Right atrium auricular region (tissue), 2 donors: ENCODE data around the gene ZNF211. TPM values are rescaled to one million over a fixed set of nuclear protein-coding genes. Genes with fewer than 3 reads are reported as not detected.
A peak's percentile ranks its signal among the peaks of the same experiment; 100 is the strongest.

Source experiments
- DNase-seq: peaks from one replicate; pipeline ENCODE4 v3.0.0-alpha.2; 2019; ENCODE audit warnings: low spot score
- H3K27ac ChIP-seq, 2 donors: fragments of 200-600 bp; sonication (generic); 1 replicate in 1 of 2; 2 replicates in 1 of 2; pipeline ENCODE4 v1.5.1; 2016 to 2019
- H3K27me3 ChIP-seq, 2 donors: fragments of 200-600 bp; sonication (generic); one replicate each; pipeline versions ENCODE4 v1.5.1 to v1.6.0; 2017 to 2019
- H3K36me3 ChIP-seq: fragments of 200-600 bp; sonication (generic); one replicate; pipeline ENCODE4 v1.5.1; 2016
- H3K4me1 ChIP-seq, 2 donors: fragments of 200-600 bp; sonication (generic); one replicate each; pipeline versions ENCODE4 v1.5.1 to v1.6.0; 2017 to 2019
- H3K4me3 ChIP-seq, 2 donors: fragments of 200-600 bp; sonication (generic); 1 replicate in 1 of 2; 2 replicates in 1 of 2; pipeline ENCODE4 v1.5.1; 2017 to 2019; ENCODE audit warnings: mild to moderate bottlenecking in 1 of 2, moderate library complexity in 1 of 2
- H3K9me3 ChIP-seq, 2 donors: fragments of 200-600 bp; sonication (generic); one replicate each; pipeline ENCODE4 v1.5.1; 2019
- total RNA-seq, 2 donors: library from RNA; depleted of rRNA; stranded (reverse); fragments of >200 nt; gene quantifications; one replicate each; pipeline ENCODE4 v1.1.0, GENCODE V29; 2016
- TF ChIP-seq, protein P1 (sequence below), 2 donors: fragments of 200-600 bp; sonication (generic); IDR thresholded peaks; one replicate each; pipeline ENCODE4 v1.5.1; 2019; ENCODE audit warnings: antibody characterized with exemption in 2 of 2

ZNF211 gene
- total RNA-seq, 2 donors from 2014 or later, result 8.8 to 9.7 TPM

DNA sequence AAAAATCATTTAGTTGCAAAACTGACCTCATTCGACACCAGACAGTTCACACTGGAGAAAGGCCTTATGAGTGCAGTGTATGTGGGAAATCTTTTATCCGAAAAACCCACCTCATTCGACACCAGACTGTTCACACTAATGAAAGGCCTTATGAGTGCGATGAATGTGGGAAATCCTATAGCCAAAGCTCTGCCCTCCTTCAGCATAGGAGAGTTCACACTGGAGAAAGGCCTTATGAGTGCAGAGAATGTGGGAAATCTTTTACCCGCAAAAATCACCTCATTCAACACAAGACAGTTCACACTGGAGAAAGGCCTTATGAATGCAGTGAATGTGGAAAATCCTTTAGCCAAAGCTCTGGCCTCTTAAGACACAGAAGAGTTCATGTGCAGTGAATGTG is 26.0 kb upstream of the ZNF211 start:
- Histone ChIP-seq H3K36me3 (peaks cover 23% of the 10 kb centered on the region), H3K4me1 (no peaks in the 10 kb centered on the region), H3K27ac (no peak overlapping the region), H3K4me3 (no peak overlapping the region), H3K27me3 (no peaks in the 10 kb centered on the region), H3K9me3 (peaks cover 0 to 40% of the 10 kb centered on the region in 2 donors)
- DNase-seq, result no peak
- TF ChIP-seq, protein P1, sequence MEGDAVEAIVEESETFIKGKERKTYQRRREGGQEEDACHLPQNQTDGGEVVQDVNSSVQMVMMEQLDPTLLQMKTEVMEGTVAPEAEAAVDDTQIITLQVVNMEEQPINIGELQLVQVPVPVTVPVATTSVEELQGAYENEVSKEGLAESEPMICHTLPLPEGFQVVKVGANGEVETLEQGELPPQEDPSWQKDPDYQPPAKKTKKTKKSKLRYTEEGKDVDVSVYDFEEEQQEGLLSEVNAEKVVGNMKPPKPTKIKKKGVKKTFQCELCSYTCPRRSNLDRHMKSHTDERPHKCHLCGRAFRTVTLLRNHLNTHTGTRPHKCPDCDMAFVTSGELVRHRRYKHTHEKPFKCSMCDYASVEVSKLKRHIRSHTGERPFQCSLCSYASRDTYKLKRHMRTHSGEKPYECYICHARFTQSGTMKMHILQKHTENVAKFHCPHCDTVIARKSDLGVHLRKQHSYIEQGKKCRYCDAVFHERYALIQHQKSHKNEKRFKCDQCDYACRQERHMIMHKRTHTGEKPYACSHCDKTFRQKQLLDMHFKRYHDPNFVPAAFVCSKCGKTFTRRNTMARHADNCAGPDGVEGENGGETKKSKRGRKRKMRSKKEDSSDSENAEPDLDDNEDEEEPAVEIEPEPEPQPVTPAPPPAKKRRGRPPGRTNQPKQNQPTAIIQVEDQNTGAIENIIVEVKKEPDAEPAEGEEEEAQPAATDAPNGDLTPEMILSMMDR (IDR thresholded peaks at IDR 0.05), result no peak

DNA sequence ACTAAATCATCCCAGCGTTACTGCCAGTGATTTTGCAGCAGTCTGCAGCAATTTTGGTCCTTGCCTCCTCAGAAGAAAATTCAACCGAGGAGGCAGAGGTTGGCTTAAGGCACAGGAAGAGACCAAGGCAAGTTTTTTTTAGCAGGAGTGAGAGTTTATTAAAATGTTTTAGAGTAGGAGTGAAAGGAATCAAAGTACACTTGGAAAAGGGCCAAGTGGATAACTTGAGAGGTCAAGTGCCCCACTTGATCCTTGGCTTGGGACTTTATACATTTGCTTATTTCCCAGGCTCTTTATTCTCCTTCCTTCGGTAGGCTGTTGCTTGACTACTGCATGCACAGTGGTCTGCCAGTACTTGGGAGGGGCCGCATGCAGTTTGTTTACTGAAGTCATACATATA is 21.9 kb upstream of the ZNF211 start:
- Histone ChIP-seq H3K9me3 (peaks cover under 1 to 32% of the 10 kb centered on the region in 2 donors), H3K4me3 (no peak overlapping the region), H3K27me3 (no peaks in the 10 kb centered on the region), H3K27ac (no peak overlapping the region), H3K4me1 (peaks cover 0 to 16% of the 10 kb centered on the region in 2 donors), H3K36me3 (peaks cover 10% of the 10 kb centered on the region)
- DNase-seq, result no peak
- TF ChIP-seq, protein P1 (IDR thresholded peaks at IDR 0.05), result no peak

DNA sequence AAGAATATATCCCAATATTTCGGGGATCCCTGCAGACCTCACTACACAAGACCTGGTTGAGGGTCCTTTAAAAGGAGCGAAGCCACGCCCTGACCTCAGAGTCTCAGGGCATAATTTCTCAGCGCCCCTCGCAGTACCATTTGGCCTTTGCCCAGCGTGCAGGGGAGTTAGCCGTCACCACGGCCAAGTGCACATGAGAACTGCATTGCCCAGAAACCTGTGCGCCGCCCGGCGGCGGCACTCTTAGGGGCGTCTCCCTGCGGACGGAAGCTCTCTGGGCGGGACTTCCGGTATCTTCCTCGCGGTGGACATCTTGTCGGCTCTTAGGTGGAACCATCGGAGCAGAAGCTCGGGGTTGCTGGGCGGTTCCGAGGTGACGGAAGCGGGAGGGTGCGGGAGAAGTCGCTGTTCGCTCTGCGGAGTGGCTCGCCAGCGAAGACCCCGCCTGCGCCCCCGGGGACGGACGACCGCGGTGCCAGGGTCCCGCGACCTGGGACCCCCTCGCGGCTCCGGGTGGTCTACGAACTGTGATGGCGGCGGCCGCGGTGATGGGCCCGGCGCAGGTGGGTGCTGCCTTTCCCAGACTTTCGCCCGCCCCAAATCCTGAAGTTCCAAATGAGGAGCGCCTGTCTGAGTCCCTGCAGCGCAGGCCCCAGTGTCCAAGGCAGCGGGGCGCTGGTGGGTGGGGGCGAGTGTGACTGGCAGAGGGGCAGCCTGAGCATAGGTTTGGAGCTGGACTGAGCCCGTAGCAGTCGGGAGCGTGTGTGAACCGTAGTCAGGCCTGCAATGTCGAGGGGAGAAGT is 18.8 kb upstream of the ZNF211 start, which contains the start of gene ZNF134:
Gene ZNF134 (plus strand): TSS at position 302 of the 803 bp plus-strand sequence. CDS start 5,227 bp downstream, outside the sequence.
- Histone ChIP-seq H3K27ac (peak within 1 kb of the TSS; percentile 72 to 81), H3K4me1 (peaks cover 0 to 16% of the 10 kb centered on the region in 2 donors), H3K4me3 (peak within 1 kb of the TSS; percentile 92 to 99), H3K27me3 (no peaks in the 10 kb centered on the region), H3K36me3 (peaks cover 37% of the 10 kb centered on the region), H3K9me3 (peaks cover 18 to 48% of the 10 kb centered on the region in 2 donors)
- TF ChIP-seq, protein P1 (IDR thresholded peaks at IDR 0.05), result peak; percentile 32 to 45
- peak; percentile 87 for DNase-seq

DNA sequence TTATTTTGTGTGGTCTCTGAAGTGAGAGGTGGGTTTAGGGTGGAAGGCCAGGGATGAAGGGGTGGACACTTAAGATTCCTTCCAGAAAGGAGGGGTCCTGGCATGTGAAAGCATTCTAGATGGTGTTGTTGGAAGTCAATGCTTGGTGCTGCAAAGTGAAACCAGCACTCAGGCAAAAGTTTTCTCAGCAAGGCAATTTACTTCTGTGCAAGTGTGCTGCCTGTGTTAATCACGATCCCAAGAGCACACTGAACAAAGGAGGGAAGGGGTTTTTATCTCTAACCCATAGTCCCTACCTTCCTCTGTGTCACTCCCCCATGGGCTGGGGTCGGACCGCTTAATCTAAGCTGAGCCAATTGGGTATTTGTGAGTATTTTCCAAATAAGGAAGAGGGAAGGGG is 17.6 kb upstream of the ZNF211 start:
- peaks cover 49% of the 10 kb centered on the region for H3K36me3 ChIP-seq
- peaks cover 28 to 60% of the 10 kb centered on the region in 2 donors for H3K9me3 ChIP-seq
- no peaks in the 10 kb centered on the region for H3K27me3 ChIP-seq
- no peak for DNase-seq
- peak overlapping the region in 1 of 2 donors; percentile 92 for H3K4me3 ChIP-seq
- TF ChIP-seq, protein P1 (IDR thresholded peaks at IDR 0.05), result no peak
- peaks cover 0 to 16% of the 10 kb centered on the region in 2 donors for H3K4me1 ChIP-seq
- H3K27ac ChIP-seq, result no peak overlapping the region

DNA sequence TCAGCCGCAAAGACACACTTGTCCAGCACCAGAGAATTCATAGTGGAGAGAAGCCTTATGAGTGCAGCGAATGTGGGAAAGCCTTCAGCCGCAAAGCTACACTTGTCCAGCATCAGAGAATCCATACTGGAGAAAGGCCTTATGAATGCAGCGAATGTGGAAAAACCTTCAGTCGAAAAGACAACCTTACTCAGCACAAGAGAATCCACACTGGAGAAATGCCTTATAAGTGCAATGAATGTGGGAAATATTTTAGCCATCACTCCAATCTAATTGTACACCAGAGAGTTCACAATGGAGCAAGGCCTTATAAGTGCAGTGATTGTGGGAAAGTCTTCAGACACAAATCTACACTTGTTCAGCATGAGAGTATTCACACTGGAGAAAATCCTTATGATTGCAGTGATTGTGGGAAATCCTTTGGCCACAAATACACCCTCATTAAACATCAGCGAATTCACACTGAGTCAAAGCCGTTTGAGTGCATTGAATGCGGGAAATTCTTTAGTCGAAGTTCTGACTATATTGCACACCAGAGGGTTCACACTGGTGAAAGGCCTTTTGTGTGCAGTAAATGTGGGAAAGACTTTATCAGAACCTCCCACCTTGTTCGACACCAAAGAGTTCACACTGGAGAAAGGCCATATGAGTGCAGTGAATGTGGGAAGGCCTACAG is 12.2 kb upstream of the ZNF211 start:
- DNase-seq, result no peak
- no peaks in the 10 kb centered on the region for H3K4me1 ChIP-seq
- H3K27me3 ChIP-seq, result no peaks in the 10 kb centered on the region
- H3K9me3 ChIP-seq, result peaks cover 56 to 98% of the 10 kb centered on the region in 2 donors
- H3K4me3 ChIP-seq, result no peak overlapping the region
- H3K27ac ChIP-seq, result no peak overlapping the region
- peaks cover 73% of the 10 kb centered on the region for H3K36me3 ChIP-seq
- TF ChIP-seq, protein P1 (IDR thresholded peaks at IDR 0.05), result no peak
